Panc1 (cell line): ENCODE results near the gene ROPN1L. TPM values are rescaled to one million over a fixed set of nuclear protein-coding genes. Genes with fewer than 3 reads are reported as not detected.

Source experiments
- ATAC-seq: fragments of 200-7000 bp; cut with Tn5 transposase; 2 replicates; pipeline ENCODE4 v1.9.1; 2020; ENCODE audit warnings: mild to moderate bottlenecking, moderate library complexity
- BruUV-seq: library from RNA; stranded (reverse); fragments of 400-500 nt; replicated peaks from 2 replicates; lab custom pipeline; 2021; lab: Mats Ljungman, UMichigan
- CTCF ChIA-PET: fragments of 300-600 bp; sonication (Branson Sonifier 250); formaldehyde crosslinking; loops from one replicate; lab custom pipeline; 2022; ENCODE audit warnings: antibody characterized with exemption; lab: Charles Lee
- POLR2A ChIA-PET: fragments of 300-600 bp; sonication (Branson Sonifier 250); formaldehyde crosslinking; loops from one replicate; lab custom pipeline; 2022; ENCODE audit warnings: antibody characterized with exemption; lab: Charles Lee
- DNase-seq: peaks from one replicate; pipeline ENCODE4 v3.0.0-alpha.2; 2010; ENCODE audit warnings: low read depth, low spot score
- H3K27ac ChIP-seq: 2 replicates; pipeline ENCODE4 v1.5.1; 2011; ENCODE audit warnings: mild to moderate bottlenecking, low read length, inconsistent platforms
- H3K27me3 ChIP-seq: fragments of 200-500 bp; sonication (Bioruptor generic); 2 replicates; pipeline ENCODE4 v1.6.0; 2014; ENCODE audit warnings: low read length, inconsistent platforms; ENCODE audit not compliant: control insufficient read depth, insufficient read depth
- H3K36me3 ChIP-seq: fragments of 200-500 bp; sonication (Bioruptor generic); 2 replicates; pipeline ENCODE4 v1.5.1; 2014; ENCODE audit warnings: inconsistent platforms, mild to moderate bottlenecking, low read length, moderate library complexity; ENCODE audit not compliant: control insufficient read depth, insufficient read depth
- H3K4me1 ChIP-seq: 2 replicates; pipeline ENCODE4 v1.5.1; 2011; ENCODE audit warnings: inconsistent platforms, mild to moderate bottlenecking, low read length, moderate library complexity; ENCODE audit not compliant: control insufficient read depth, insufficient read depth
- H3K4me3 ChIP-seq, 2 experiments: 2 replicates each; pipeline ENCODE4 v1.5.1; 2011 to 2012; ENCODE audit warnings: low read depth in 2 of 2, low read length in 2 of 2, mild to moderate bottlenecking in 2 of 2, inconsistent platforms in 1 of 2, moderate library complexity in 1 of 2
- H3K9me3 ChIP-seq: fragments of 200-500 bp; sonication (Bioruptor generic); 2 replicates; pipeline ENCODE4 v1.5.1; 2014; ENCODE audit warnings: low read depth, mild to moderate bottlenecking, inconsistent platforms, low read length, moderate library complexity; ENCODE audit not compliant: control insufficient read depth, insufficient read depth
- POLR2AphosphoS5 ChIP-seq: IDR thresholded peaks from 2 replicates; pipeline ENCODE4 v1.6.1; 2012; ENCODE audit warnings: mild to moderate bottlenecking, low read depth, low read length, moderate library complexity
- REST ChIP-seq, 2 experiments: IDR thresholded peaks; 2 replicates each; pipeline ENCODE4 v1.6.1; 2011 to 2012; ENCODE audit warnings: low read depth in 2 of 2, control low read depth in 1 of 2, low read length in 1 of 2, mild to moderate bottlenecking in 1 of 2, moderate library complexity in 1 of 2; ENCODE audit not compliant: insufficient read depth in 1 of 2
- SIN3A ChIP-seq: IDR thresholded peaks from 2 replicates; pipeline ENCODE4 v1.6.1; 2012; ENCODE audit warnings: low read depth, mild to moderate bottlenecking, low read length, moderate library complexity, borderline replicate concordance; ENCODE audit not compliant: insufficient read depth
- TCF7L2 ChIP-seq: IDR thresholded peaks from 2 replicates; pipeline ENCODE4 v1.6.1; 2011; ENCODE audit warnings: mild to moderate bottlenecking, low read depth, low read length, inconsistent platforms
- in situ Hi-C: cut with HindIII; loops from 2 replicates; pipeline ENCODE4 v1.10.0; 2016; ENCODE audit warnings: low sequenced_read_pairs, low pct_unique_long_range_greater_than_20kb
- intact Hi-C: fragments of 100-400 bp; cut with micrococcal nuclease; formaldehyde crosslinking; loops from one replicate; pipeline ENCODE4 v1.10.0; 2022; ENCODE audit not compliant: unreplicated experiment
- total RNA-seq: library from RNA; stranded (reverse); gene quantifications from one replicate; pipeline ENCODE4 v1.2.1, GENCODE V29; 2021; ENCODE audit not compliant: unreplicated experiment
- TF ChIP-seq, protein P1 (sequence below): fragments of 450-650 bp; IDR thresholded peaks from 2 replicates; pipeline ENCODE4 v1.5.1; 2017; ENCODE audit warnings: mild to moderate bottlenecking

ROPN1L gene
- total RNA-seq, 1 experiment from 2014 or later: 3.0 TPM

DNA sequence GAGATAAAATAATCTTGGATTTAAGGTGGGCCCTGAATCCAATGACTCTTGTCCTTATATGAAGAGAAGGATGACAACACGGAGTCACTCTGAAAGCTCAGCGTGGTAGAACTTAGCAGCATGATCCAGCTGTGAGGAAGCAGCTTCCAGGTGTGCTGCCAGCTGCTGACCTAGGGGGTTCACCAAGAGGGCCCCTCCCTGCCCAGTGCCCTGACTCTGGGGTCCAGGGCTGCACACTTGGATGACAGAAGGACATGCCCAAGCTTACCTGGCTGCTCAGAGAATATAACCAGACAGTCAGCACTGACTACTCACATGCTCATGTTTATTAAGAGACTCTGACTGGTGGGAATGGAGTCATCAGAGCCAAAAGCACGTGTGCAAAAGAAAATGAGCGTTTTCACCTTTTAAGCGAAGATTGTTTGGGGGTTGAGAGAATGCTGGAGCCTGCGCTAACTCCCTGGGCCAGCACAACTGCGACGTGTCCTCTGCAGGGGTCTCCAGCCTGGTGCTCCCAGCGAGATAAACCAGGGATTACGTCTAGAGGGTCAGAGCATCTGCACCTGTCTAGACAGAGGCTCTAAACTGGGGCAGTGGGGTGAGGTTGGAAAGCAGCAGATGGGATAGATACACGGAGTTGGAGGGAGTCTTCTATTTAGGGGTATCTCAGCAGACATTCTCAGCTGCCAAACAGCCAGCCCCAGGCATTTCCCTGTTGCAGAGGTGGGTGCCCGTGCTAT is 41.3 kb downstream of the ROPN1L start:
- BruUV-seq: no TSS peak
- TF ChIP-seq SIN3A: no peak
- no peak for TF ChIP-seq POLR2AphosphoS5
- TF ChIP-seq, protein P1, sequence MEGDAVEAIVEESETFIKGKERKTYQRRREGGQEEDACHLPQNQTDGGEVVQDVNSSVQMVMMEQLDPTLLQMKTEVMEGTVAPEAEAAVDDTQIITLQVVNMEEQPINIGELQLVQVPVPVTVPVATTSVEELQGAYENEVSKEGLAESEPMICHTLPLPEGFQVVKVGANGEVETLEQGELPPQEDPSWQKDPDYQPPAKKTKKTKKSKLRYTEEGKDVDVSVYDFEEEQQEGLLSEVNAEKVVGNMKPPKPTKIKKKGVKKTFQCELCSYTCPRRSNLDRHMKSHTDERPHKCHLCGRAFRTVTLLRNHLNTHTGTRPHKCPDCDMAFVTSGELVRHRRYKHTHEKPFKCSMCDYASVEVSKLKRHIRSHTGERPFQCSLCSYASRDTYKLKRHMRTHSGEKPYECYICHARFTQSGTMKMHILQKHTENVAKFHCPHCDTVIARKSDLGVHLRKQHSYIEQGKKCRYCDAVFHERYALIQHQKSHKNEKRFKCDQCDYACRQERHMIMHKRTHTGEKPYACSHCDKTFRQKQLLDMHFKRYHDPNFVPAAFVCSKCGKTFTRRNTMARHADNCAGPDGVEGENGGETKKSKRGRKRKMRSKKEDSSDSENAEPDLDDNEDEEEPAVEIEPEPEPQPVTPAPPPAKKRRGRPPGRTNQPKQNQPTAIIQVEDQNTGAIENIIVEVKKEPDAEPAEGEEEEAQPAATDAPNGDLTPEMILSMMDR: no peak
- no peak for TF ChIP-seq REST (IDR thresholded peaks at IDR 0.05; ENCODE audit: insufficient read depth in 1 of 2, low read depth in 2 of 2, low read length in 1 of 2)
- no peak for TF ChIP-seq TCF7L2
- H3K36me3 ChIP-seq: no peaks in the 10 kb centered on the region
- ChIA-PET POLR2A (no interaction called here), CTCF (no interaction called here)
- no peaks in the 10 kb centered on the region for H3K27me3 ChIP-seq
- no peak for DNase-seq
- H3K4me3 ChIP-seq: no peak overlapping the region
- intact Hi-C loops (no loop called here), in situ Hi-C loops (no loop called here)
- no peak for ATAC-seq
- H3K27ac ChIP-seq: no peak overlapping the region
- 0 out of 2 replicates have a peak, but pooled peaks cover 2% of the 10 kb centered on the region for H3K4me1 ChIP-seq
- no peaks in the 10 kb centered on the region for H3K9me3 ChIP-seq

- no peak for TF ChIP-seq TCF7L2
- TF ChIP-seq REST (IDR thresholded peaks at IDR 0.05; ENCODE audit: insufficient read depth in 1 of 2, low read depth in 2 of 2, low read length in 1 of 2): no peak
- H3K36me3 ChIP-seq: no peaks in the 10 kb centered on the region
- intact Hi-C loops (no loop called here), in situ Hi-C loops (no loop called here)
- DNase-seq: no peak
- H3K4me1 ChIP-seq: 0 out of 2 replicates have a peak, but pooled peaks cover 2% of the 10 kb centered on the region
- H3K4me3 ChIP-seq: no peak overlapping the region
- ATAC-seq: no peak
- POLR2A ChIA-PET: no interaction called here
- H3K27me3 ChIP-seq: no peaks in the 10 kb centered on the region
- no peaks in the 10 kb centered on the region for H3K9me3 ChIP-seq
- CTCF ChIA-PET: interaction anchor here (2.0 kb wide), 1 partner anchor 142 kb away, joined by 16 read pairs; no protein-coding TSS in a partner anchor
- BruUV-seq: no TSS peak
- no peak overlapping the region for H3K27ac ChIP-seq
Measured at GRCh38 chr5:10484774-10485141, 43.1 kb downstream of the ROPN1L start.
